HFFc6 (cell line): ENCODE data around the gene JSRP1. TPM values are rescaled to one million over a fixed set of nuclear protein-coding genes. Genes with fewer than 3 reads are reported as not detected.

Experiments
- DNase-seq: peaks from one replicate; pipeline ENCODE4 v3.0.0-alpha.2; 2018
- H3K27ac Mint-ChIP-seq: 2 replicates; pipeline ENCODE4 v1.8.0; 2020; ENCODE audit warnings: mild to moderate bottlenecking, mixed read lengths
- H3K27me3 Mint-ChIP-seq: 2 replicates; pipeline ENCODE4 v1.8.0; 2021; ENCODE audit warnings: mild to moderate bottlenecking, moderate library complexity, mixed read lengths; ENCODE audit not compliant: insufficient read depth
- H3K36me3 Mint-ChIP-seq: 2 replicates; pipeline ENCODE4 v1.8.0; 2021; ENCODE audit warnings: low read depth, mixed read lengths
- H3K4me1 Mint-ChIP-seq: 2 replicates; pipeline ENCODE4 v1.8.0; 2020; ENCODE audit warnings: low read depth, mixed read lengths
- H3K4me3 Mint-ChIP-seq: 2 replicates; pipeline ENCODE4 v1.8.0; 2020; ENCODE audit warnings: mild to moderate bottlenecking, moderate library complexity, mixed read lengths
- H3K9me3 Mint-ChIP-seq: 2 replicates; pipeline ENCODE4 v1.8.0; 2020; ENCODE audit warnings: mild to moderate bottlenecking, mixed read lengths
- CTCF ChIP-seq: fragments of 200-600 bp; sonication (generic); IDR thresholded peaks from 2 replicates; pipeline ENCODE4 v1.5.0; 2021; ENCODE audit warnings: antibody characterized with exemption, mild to moderate bottlenecking
- total RNA-seq, 6 experiments: library from RNA; stranded (reverse); fragmentation: NEBNext Ultra II Directional; extraction: Animal tissue kit (Norgen Biotek cat#: 25700); gene quantifications; 2 replicates in 1 of 6; 3 replicates in 5 of 6; pipeline ENCODE4 v1.2.3, GENCODE V29; 2021

JSRP1 gene
- total RNA-seq, 6 experiments from 2014 or later = 0.27 to 0.99 (median 0.72) TPM

- no peak overlapping the region for H3K27ac Mint-ChIP-seq
- peaks cover 22% of the 10 kb centered on the region for H3K27me3 Mint-ChIP-seq
- DNase-seq = no peak
- TF ChIP-seq CTCF = no peak
- no peak overlapping the region for H3K4me3 Mint-ChIP-seq
- H3K9me3 Mint-ChIP-seq = no peaks in the 10 kb centered on the region
- no peaks in the 10 kb centered on the region for H3K36me3 Mint-ChIP-seq
- H3K4me1 Mint-ChIP-seq = peaks cover 15% of the 10 kb centered on the region
These were observed 39.9 kb upstream of the JSRP1 start for GRCh38 chr19:2296141-2296540.

GRCh38 chr19:2294687-2295335, 38.6 kb upstream of the JSRP1 start:
- peak; percentile 67 for DNase-seq
- Mint-ChIP-seq H3K27me3 (peaks cover 24% of the 10 kb centered on the region), H3K4me3 (peak overlapping the region; percentile 66), H3K4me1 (peaks cover 15% of the 10 kb centered on the region), H3K36me3 (no peaks in the 10 kb centered on the region), H3K27ac (peak overlapping the region; percentile 73), H3K9me3 (no peaks in the 10 kb centered on the region)
- TF ChIP-seq CTCF = no peak

- H3K9me3 Mint-ChIP-seq = no peaks in the 10 kb centered on the region
- TF ChIP-seq CTCF = no peak
- no peak overlapping the region for H3K27ac Mint-ChIP-seq
- no peak overlapping the region for H3K4me3 Mint-ChIP-seq
- peaks cover 15% of the 10 kb centered on the region for H3K4me1 Mint-ChIP-seq
- peaks cover 6% of the 10 kb centered on the region; the same call in 1 of the 2 replicates for H3K36me3 Mint-ChIP-seq
- peaks cover 37% of the 10 kb centered on the region for H3K27me3 Mint-ChIP-seq
- DNase-seq = no peak
These were observed 35.1 kb upstream of the JSRP1 start for GRCh38 chr19:2291185-2291751.

- H3K9me3 Mint-ChIP-seq = no peaks in the 10 kb centered on the region
- H3K27me3 Mint-ChIP-seq = peaks cover 35% of the 10 kb centered on the region
- peaks cover 6% of the 10 kb centered on the region; the same call in 1 of the 2 replicates for H3K36me3 Mint-ChIP-seq
- TF ChIP-seq CTCF = no peak
- no peak overlapping the region for H3K4me3 Mint-ChIP-seq
- DNase-seq = no peak
- no peak overlapping the region for H3K27ac Mint-ChIP-seq
- peaks cover 15% of the 10 kb centered on the region for H3K4me1 Mint-ChIP-seq
These were observed 34.4 kb upstream of the JSRP1 start for GRCh38 chr19:2290441-2291184.

- DNase-seq = no peak
- H3K9me3 Mint-ChIP-seq = no peaks in the 10 kb centered on the region
- TF ChIP-seq CTCF = no peak
- peak overlapping the region; percentile 45; the same call in 1 of the 2 replicates for H3K4me3 Mint-ChIP-seq
- H3K4me1 Mint-ChIP-seq = peaks cover 10% of the 10 kb centered on the region
- no peak overlapping the region for H3K27ac Mint-ChIP-seq
- peaks cover 6% of the 10 kb centered on the region; the same call in 1 of the 2 replicates for H3K36me3 Mint-ChIP-seq
- H3K27me3 Mint-ChIP-seq = peaks cover 31% of the 10 kb centered on the region
These were observed 33.7 kb upstream of the JSRP1 start for GRCh38 chr19:2289714-2290435.
